PFSK-1 (cell line): Measurements from ENCODE around the gene CNGA1.

Experiments
- POLR2AphosphoS5 ChIP-seq: IDR thresholded peaks from 2 replicates; pipeline ENCODE4 v1.6.1; 2012; ENCODE audit warnings: low read depth, mild to moderate bottlenecking, control low read depth, low read length, moderate library complexity
- SIN3A ChIP-seq: IDR thresholded peaks from 2 replicates; pipeline ENCODE4 v1.6.1; 2012; ENCODE audit warnings: mild to moderate bottlenecking, low read length, moderate library complexity, borderline replicate concordance; ENCODE audit not compliant: insufficient read depth
- TF ChIP-seq, protein P1 (sequence below), 2 experiments: IDR thresholded peaks; 2 replicates each; pipeline versions ENCODE4 v1.6.1 to v1.8.0; 2011 to 2012; ENCODE audit warnings: low read depth in 2 of 2, low read length in 2 of 2, control low read depth in 1 of 2, inconsistent platforms in 1 of 2, mild to moderate bottlenecking in 1 of 2, moderate library complexity in 1 of 2; ENCODE audit not compliant: insufficient read depth in 1 of 2

DNA sequence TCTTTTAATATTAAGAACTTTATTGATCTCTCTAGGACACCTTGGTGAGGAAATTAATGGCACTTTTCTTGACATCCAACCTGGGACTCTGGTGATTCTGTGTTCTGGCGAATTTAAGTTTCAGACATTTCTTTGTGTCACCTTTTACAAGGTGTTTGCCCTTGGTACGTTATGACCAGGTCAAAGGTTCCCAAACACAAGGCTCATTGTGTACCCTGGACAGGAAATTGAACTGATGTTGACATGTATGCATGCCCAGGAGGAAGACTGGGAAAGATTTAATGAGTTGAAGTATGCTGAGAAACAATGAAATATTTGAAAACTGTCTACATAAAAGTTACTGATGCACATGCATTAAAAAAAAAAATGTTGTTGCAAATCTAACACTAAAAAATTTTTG is 22.2 kb upstream of the CNGA1 start:
- TF ChIP-seq SIN3A = no peak
- TF ChIP-seq POLR2AphosphoS5 = no peak
- TF ChIP-seq, protein P1, sequence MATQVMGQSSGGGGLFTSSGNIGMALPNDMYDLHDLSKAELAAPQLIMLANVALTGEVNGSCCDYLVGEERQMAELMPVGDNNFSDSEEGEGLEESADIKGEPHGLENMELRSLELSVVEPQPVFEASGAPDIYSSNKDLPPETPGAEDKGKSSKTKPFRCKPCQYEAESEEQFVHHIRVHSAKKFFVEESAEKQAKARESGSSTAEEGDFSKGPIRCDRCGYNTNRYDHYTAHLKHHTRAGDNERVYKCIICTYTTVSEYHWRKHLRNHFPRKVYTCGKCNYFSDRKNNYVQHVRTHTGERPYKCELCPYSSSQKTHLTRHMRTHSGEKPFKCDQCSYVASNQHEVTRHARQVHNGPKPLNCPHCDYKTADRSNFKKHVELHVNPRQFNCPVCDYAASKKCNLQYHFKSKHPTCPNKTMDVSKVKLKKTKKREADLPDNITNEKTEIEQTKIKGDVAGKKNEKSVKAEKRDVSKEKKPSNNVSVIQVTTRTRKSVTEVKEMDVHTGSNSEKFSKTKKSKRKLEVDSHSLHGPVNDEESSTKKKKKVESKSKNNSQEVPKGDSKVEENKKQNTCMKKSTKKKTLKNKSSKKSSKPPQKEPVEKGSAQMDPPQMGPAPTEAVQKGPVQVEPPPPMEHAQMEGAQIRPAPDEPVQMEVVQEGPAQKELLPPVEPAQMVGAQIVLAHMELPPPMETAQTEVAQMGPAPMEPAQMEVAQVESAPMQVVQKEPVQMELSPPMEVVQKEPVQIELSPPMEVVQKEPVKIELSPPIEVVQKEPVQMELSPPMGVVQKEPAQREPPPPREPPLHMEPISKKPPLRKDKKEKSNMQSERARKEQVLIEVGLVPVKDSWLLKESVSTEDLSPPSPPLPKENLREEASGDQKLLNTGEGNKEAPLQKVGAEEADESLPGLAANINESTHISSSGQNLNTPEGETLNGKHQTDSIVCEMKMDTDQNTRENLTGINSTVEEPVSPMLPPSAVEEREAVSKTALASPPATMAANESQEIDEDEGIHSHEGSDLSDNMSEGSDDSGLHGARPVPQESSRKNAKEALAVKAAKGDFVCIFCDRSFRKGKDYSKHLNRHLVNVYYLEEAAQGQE (IDR thresholded peaks at IDR 0.05; ENCODE audit: insufficient read depth in 1 of 2, low read depth in 2 of 2, low read length in 2 of 2) = no peak
